SK-N-SH treated with all-trans-retinoic acid at 6 μM for 48 hours (cell line): ENCODE results near the gene R3HDM2.

Experiments
- ATAC-seq: fragments of 200-7000 bp; cut with Tn5 transposase; 3 replicates; pipeline ENCODE4 v1.9.1; 2020; ENCODE audit warnings: mild to moderate bottlenecking, moderate library complexity
- ARNTL ChIP-seq: fragments of 450-650 bp; formaldehyde crosslinking; IDR thresholded peaks from 2 replicates; pipeline ENCODE4 v1.5.0; 2020; ENCODE audit warnings: low read depth, mild to moderate bottlenecking, moderate library complexity, borderline replicate concordance
- BACH2 ChIP-seq: fragments of 250-450 bp; sonication (Bioruptor Pico); IDR thresholded peaks from 2 replicates; pipeline ENCODE4 v1.9.0; 2021; ENCODE audit warnings: mild to moderate bottlenecking, borderline replicate concordance
- CSDC2 ChIP-seq: fragments of 250-450 bp; sonication (Bioruptor Pico); IDR thresholded peaks from 2 replicates; pipeline ENCODE4 v1.5.0; 2020; ENCODE audit warnings: mild to moderate bottlenecking, moderate library complexity
- ESRRG ChIP-seq: fragments of 250-450 bp; sonication (Bioruptor Pico); IDR thresholded peaks from 2 replicates; pipeline ENCODE4 v1.6.1; 2021; ENCODE audit warnings: mild to moderate bottlenecking
- ISL1 ChIP-seq: fragments of 250-450 bp; sonication (Bioruptor Pico); IDR thresholded peaks from 2 replicates; pipeline ENCODE4 v2.1.2; 2022; ENCODE audit warnings: mild to moderate bottlenecking, moderate library complexity
- OSR1 ChIP-seq: fragments of 250-450 bp; sonication (Bioruptor Pico); IDR thresholded peaks from 2 replicates; pipeline ENCODE4 v1.8.0; 2022; ENCODE audit warnings: moderate library complexity, mild to moderate bottlenecking, inconsistent platforms
- PPARA ChIP-seq: fragments of 250-450 bp; sonication (Bioruptor Pico); IDR thresholded peaks from 2 replicates; pipeline ENCODE4 v1.5.0; 2020; ENCODE audit warnings: mild to moderate bottlenecking, borderline replicate concordance
- SNAI2 ChIP-seq: fragments of 250-450 bp; sonication (Bioruptor Pico); IDR thresholded peaks from 2 replicates; pipeline ENCODE4 v1.5.0; 2020; ENCODE audit warnings: mild to moderate bottlenecking, moderate library complexity
- TCF4 ChIP-seq: fragments of 250-450 bp; sonication (Bioruptor Pico); IDR thresholded peaks from 2 replicates; pipeline ENCODE4 v1.8.0; 2021; ENCODE audit warnings: mild to moderate bottlenecking, moderate library complexity, borderline replicate concordance
- TOX ChIP-seq: fragments of 250-450 bp; sonication (Bioruptor Pico); IDR thresholded peaks from 2 replicates; pipeline ENCODE4 v1.8.0; 2021; ENCODE audit warnings: mild to moderate bottlenecking, moderate library complexity, borderline replicate concordance
- ZC3H10 ChIP-seq: fragments of 250-450 bp; sonication (Bioruptor Pico); IDR thresholded peaks from 2 replicates; pipeline ENCODE4 v1.5.1; 2021; ENCODE audit warnings: mild to moderate bottlenecking, moderate library complexity
- ZFP3 ChIP-seq: fragments of 250-450 bp; sonication (Bioruptor Pico); IDR thresholded peaks from 2 replicates; pipeline ENCODE4 v1.5.0; 2020; ENCODE audit warnings: mild to moderate bottlenecking, moderate library complexity
- ZFP30 ChIP-seq: fragments of 450-650 bp; formaldehyde crosslinking; IDR thresholded peaks from 2 replicates; pipeline ENCODE4 v1.5.0; 2022; ENCODE audit warnings: mild to moderate bottlenecking, moderate library complexity
- ZNF565 ChIP-seq: fragments of 450-650 bp; formaldehyde crosslinking; conservative IDR thresholded peaks from 2 replicates; pipeline ENCODE4 v1.5.0; 2020; ENCODE audit warnings: low read depth, mild to moderate bottlenecking, moderate library complexity
- ZNF70 ChIP-seq: fragments of 450-650 bp; formaldehyde crosslinking; IDR thresholded peaks from 2 replicates; pipeline ENCODE4 v1.5.0; 2020; ENCODE audit warnings: mild to moderate bottlenecking, moderate library complexity
- ZNF8 ChIP-seq: fragments of 450-650 bp; formaldehyde crosslinking; IDR thresholded peaks from 2 replicates; pipeline ENCODE4 v1.5.0; 2020; ENCODE audit warnings: mild to moderate bottlenecking, moderate library complexity
- TF ChIP-seq, protein P1 (sequence below): fragments of 250-450 bp; sonication (Bioruptor Pico); IDR thresholded peaks from 2 replicates; pipeline ENCODE4 v1.5.1; 2020; ENCODE audit warnings: low read depth, mild to moderate bottlenecking, moderate library complexity
- TF ChIP-seq, protein P2 (sequence below): fragments of 250-450 bp; sonication (Bioruptor Pico); IDR thresholded peaks from 2 replicates; pipeline ENCODE4 v1.5.1; 2021; ENCODE audit warnings: mild to moderate bottlenecking, moderate library complexity
- TF ChIP-seq, protein P3 (sequence below): fragments of 250-450 bp; sonication (Bioruptor Pico); IDR thresholded peaks from 2 replicates; pipeline ENCODE4 v1.5.0; 2020; ENCODE audit warnings: mild to moderate bottlenecking, moderate library complexity
- TF ChIP-seq, protein P4 (sequence below): fragments of 250-450 bp; sonication (Bioruptor Pico); IDR thresholded peaks from 2 replicates; pipeline ENCODE4 v1.8.0; 2020; ENCODE audit warnings: mild to moderate bottlenecking, moderate library complexity, borderline replicate concordance

R3HDM2 gene

DNA sequence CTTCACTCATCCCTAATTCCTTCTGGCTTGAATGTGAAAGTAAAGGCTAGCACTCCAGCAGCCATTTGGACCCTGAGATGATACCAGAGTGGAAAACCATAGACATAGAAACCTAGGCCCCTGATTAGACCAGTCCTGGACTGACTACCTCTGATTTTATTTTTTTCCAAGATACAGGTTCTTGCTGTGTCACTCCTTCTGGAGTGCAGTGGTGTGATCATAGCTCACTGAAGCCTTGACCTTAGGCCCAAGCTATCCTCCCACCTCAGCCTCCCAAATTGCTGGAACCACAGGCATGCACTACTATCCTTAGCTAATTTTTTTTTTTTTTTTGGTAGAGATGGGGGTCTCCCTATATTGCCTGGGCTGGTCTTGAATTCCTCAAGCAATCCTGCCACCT is 105.4 kb downstream of the R3HDM2 start:
- TF ChIP-seq ZC3H10 = no peak
- no peak for TF ChIP-seq BACH2 (CRISPR knock-in tag)
- TF ChIP-seq OSR1 (CRISPR knock-in tag) = no peak
- no peak for TF ChIP-seq ESRRG (CRISPR knock-in tag)
- no peak for TF ChIP-seq TCF4 (CRISPR knock-in tag)
- TF ChIP-seq ZNF8 = no peak
- no peak for TF ChIP-seq ARNTL (CRISPR knock-in tag)
- TF ChIP-seq, protein P1, sequence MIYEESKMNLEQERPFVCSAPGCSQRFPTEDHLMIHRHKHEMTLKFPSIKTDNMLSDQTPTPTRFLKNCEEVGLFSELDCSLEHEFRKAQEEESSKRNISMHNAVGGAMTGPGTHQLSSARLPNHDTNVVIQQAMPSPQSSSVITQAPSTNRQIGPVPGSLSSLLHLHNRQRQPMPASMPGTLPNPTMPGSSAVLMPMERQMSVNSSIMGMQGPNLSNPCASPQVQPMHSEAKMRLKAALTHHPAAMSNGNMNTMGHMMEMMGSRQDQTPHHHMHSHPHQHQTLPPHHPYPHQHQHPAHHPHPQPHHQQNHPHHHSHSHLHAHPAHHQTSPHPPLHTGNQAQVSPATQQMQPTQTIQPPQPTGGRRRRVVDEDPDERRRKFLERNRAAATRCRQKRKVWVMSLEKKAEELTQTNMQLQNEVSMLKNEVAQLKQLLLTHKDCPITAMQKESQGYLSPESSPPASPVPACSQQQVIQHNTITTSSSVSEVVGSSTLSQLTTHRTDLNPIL = no peak
- TF ChIP-seq, protein P2, sequence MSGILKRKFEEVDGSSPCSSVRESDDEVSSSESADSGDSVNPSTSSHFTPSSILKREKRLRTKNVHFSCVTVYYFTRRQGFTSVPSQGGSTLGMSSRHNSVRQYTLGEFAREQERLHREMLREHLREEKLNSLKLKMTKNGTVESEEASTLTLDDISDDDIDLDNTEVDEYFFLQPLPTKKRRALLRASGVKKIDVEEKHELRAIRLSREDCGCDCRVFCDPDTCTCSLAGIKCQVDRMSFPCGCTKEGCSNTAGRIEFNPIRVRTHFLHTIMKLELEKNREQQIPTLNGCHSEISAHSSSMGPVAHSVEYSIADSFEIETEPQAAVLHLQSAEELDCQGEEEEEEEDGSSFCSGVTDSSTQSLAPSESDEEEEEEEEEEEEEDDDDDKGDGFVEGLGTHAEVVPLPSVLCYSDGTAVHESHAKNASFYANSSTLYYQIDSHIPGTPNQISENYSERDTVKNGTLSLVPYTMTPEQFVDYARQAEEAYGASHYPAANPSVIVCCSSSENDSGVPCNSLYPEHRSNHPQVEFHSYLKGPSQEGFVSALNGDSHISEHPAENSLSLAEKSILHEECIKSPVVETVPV = no peak
- no peak for TF ChIP-seq ZFP3 (CRISPR knock-in tag)
- no peak for TF ChIP-seq ZNF565 (CRISPR knock-in tag)
- TF ChIP-seq, protein P3, sequence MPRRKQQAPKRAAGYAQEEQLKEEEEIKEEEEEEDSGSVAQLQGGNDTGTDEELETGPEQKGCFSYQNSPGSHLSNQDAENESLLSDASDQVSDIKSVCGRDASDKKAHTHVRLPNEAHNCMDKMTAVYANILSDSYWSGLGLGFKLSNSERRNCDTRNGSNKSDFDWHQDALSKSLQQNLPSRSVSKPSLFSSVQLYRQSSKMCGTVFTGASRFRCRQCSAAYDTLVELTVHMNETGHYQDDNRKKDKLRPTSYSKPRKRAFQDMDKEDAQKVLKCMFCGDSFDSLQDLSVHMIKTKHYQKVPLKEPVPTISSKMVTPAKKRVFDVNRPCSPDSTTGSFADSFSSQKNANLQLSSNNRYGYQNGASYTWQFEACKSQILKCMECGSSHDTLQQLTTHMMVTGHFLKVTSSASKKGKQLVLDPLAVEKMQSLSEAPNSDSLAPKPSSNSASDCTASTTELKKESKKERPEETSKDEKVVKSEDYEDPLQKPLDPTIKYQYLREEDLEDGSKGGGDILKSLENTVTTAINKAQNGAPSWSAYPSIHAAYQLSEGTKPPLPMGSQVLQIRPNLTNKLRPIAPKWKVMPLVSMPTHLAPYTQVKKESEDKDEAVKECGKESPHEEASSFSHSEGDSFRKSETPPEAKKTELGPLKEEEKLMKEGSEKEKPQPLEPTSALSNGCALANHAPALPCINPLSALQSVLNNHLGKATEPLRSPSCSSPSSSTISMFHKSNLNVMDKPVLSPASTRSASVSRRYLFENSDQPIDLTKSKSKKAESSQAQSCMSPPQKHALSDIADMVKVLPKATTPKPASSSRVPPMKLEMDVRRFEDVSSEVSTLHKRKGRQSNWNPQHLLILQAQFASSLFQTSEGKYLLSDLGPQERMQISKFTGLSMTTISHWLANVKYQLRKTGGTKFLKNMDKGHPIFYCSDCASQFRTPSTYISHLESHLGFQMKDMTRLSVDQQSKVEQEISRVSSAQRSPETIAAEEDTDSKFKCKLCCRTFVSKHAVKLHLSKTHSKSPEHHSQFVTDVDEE (CRISPR knock-in tag) = no peak
- no peak for TF ChIP-seq TOX
- no peak for TF ChIP-seq ISL1
- no peak for TF ChIP-seq PPARA
- TF ChIP-seq SNAI2 (CRISPR knock-in tag) = no peak
- no peak for TF ChIP-seq ZNF70 (CRISPR knock-in tag)
- no peak for ATAC-seq

DNA sequence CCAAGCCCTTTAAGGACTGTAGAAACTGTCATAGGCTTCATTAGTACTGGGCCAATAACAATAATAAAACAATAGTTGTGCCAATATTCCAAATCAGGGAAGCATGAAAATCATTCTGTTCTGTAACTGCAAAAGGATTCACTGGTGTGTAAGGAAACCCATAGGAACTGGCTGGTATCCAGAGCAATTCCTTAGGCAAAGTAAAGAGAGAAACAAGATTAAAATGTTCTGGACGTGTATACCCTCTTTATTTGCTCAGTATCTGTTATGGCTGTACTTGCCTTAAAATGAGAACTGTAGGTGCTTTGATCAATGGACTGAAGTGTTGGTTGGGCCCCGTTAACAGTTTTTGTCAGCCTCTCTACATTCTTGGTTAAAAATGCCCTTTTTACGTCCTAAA is 107.4 kb downstream of the R3HDM2 start:
- ATAC-seq = no peak
- TF ChIP-seq, protein P2 = no peak

DNA sequence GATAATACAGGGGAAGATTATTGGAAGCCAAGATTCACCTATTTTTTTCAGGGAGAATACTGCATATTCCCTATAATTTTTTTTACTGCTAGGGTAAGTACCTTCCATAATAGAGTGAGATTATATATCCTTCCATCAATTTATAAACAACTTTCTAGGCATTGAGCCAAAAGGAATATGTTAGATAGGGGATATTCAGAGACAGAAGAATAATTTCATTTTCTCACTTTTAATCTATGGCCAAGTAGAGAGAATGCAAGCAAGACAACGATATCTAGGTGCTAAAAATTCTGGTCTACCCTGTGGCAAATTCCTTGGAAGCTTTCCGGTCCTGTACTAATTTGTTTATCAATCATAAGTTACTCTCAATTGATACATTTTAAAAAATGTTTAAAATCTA is 110.2 kb downstream of the R3HDM2 start:
- TF ChIP-seq CSDC2 (CRISPR knock-in tag) (no peak), ZC3H10 (no peak), ISL1 (no peak), OSR1 (CRISPR knock-in tag) (no peak), ESRRG (CRISPR knock-in tag) (no peak), ZNF70 (CRISPR knock-in tag) (no peak), ZFP30 (no peak), TOX (no peak), TCF4 (CRISPR knock-in tag) (no peak)
- TF ChIP-seq, protein P3 (CRISPR knock-in tag) = no peak
- TF ChIP-seq, protein P2 = no peak
- TF ChIP-seq, protein P4, sequence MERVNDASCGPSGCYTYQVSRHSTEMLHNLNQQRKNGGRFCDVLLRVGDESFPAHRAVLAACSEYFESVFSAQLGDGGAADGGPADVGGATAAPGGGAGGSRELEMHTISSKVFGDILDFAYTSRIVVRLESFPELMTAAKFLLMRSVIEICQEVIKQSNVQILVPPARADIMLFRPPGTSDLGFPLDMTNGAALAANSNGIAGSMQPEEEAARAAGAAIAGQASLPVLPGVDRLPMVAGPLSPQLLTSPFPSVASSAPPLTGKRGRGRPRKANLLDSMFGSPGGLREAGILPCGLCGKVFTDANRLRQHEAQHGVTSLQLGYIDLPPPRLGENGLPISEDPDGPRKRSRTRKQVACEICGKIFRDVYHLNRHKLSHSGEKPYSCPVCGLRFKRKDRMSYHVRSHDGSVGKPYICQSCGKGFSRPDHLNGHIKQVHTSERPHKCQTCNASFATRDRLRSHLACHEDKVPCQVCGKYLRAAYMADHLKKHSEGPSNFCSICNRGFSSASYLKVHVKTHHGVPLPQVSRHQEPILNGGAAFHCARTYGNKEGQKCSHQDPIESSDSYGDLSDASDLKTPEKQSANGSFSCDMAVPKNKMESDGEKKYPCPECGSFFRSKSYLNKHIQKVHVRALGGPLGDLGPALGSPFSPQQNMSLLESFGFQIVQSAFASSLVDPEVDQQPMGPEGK (CRISPR knock-in tag) = no peak
- TF ChIP-seq, all 23 proteins: peak for 0
- no peak for ATAC-seq
